Left colon (tissue), 2 donors: ENCODE results near the gene STARD10. TPM values are rescaled to one million over a fixed set of nuclear protein-coding genes. Genes with fewer than 3 reads are reported as not detected.
A peak's percentile ranks its signal among the peaks of the same experiment; 100 is the strongest.
"Not testable (repeated sequence)": the region's sequence is repeated elsewhere in the genome, so short reads cannot be mapped to it uniquely, and the experiment has no call there.

Experiments used
- ATAC-seq: fragments of 200-7000 bp; cut with Tn5 transposase; one replicate; pipeline ENCODE4 v1.9.1; 2020; ENCODE audit warnings: mild to moderate bottlenecking, moderate library complexity
- DNase-seq, 2 donors: peaks; one replicate each; pipeline ENCODE4 v3.0.0-alpha.2; 2020
- intact Hi-C, 2 donors: fragments of 100-400 bp; cut with DNase I in 1 of 2; cut with micrococcal nuclease in 1 of 2; formaldehyde crosslinking; loops; one replicate each; pipeline versions ENCODE4 v1.11.2 to v1.14.0; 2022; cut with DNase I, micrococcal nuclease
- total RNA-seq, 2 donors: library from RNA; stranded (reverse); fragmentation: NEBNext Ultra II Directional; extraction: Animal tissue kit (Norgen Biotek cat#: 25700); gene quantifications; one replicate each; pipeline ENCODE4 v1.2.1, GENCODE V29; 2021
- donor health status: DM: no; HTN: no; CAD: no.
- donor health status: DM: yes; HTN: yes; CAD: no.

The STARD10 gene
- total RNA-seq, 2 donors from 2014 or later, result 417 to 464 TPM

DNA sequence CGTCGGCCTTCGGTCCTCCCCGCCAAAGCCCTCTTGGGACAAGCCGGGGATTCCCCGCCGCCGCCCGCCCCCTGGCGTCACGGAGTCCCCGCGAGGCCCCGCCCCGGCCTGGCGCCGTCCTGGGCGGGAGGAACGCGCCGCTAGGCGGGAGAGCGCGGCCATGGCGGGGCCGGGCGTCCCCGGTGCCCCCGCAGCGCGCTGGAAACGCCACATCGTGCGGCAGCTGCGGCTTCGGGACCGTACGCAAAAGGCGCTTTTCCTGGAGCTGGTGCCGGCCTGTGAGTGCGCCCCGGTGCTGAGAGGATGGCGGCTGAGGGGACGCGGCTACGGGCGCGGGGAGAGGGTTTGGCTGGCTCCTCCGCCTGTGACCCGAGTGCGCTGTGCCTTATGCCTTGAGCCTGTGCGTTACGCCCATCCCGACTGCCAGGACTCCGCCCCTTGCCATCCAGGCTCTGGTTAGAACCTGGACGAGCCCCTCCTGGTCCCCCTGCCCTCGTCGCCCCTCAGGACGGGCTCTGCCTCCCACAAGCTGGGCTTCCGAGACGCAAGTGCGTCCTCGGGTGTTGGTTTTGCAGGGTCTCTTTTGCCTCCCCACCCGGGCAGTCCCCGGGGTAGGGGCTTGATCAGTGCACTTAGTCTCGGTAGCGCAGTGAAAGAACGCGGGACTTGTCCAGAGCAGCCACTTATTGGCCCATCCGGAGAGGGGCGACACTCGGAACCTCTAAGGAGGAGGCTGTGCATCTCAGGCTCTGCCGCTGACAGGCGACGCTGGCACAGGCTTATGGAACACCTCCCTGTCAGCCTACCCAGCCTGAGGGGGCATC is 20.7 kb upstream of the STARD10 start, which contains the start of gene ATG16L2:
ATG16L2 (plus strand) TSS at position 126 of the 824 bp plus-strand sequence; CDS start at position 161, 35 bp downstream.
- intact Hi-C loops, result loop anchor here in 1 of 2 donors (5.0 kb wide), 1 partner anchor 92 kb away; no protein-coding TSS in a partner anchor
- DNase-seq (peak; percentile 83 to 91), ATAC-seq (peak; percentile 86)

DNA sequence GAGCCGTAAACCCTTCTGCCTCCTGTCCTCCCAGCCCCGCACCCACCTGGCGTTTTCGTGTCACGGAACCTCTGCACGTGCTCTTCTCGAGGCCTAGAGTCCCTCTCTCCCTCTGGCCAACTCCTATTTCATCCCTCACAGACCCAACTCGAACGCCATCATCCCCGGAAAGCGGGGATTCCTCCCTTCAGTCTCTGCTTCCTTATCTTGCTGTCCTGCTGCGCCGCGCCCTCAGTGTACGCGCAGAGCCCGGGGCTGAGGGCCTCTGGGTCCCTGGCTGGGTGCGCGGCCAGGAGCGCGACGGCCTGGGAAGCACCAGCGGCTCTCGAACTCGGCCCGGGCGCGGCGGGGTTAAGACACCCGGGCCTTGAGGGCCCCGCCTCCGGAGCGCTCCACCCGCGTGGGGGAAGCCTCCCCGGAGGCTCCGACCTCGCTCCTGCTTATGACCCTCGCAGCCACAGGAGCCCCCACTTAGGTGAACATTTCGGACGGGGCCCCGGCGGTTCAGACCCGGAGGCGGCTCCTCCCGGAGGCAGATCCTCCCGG is 20.0 kb upstream of the STARD10 start:
- peak; percentile 77 for ATAC-seq
- intact Hi-C loops, result loop anchor here in 1 of 2 donors (5.0 kb wide), 1 partner anchor 92 kb away; no protein-coding TSS in a partner anchor
- peak; percentile 80 to 91 for DNase-seq

DNA sequence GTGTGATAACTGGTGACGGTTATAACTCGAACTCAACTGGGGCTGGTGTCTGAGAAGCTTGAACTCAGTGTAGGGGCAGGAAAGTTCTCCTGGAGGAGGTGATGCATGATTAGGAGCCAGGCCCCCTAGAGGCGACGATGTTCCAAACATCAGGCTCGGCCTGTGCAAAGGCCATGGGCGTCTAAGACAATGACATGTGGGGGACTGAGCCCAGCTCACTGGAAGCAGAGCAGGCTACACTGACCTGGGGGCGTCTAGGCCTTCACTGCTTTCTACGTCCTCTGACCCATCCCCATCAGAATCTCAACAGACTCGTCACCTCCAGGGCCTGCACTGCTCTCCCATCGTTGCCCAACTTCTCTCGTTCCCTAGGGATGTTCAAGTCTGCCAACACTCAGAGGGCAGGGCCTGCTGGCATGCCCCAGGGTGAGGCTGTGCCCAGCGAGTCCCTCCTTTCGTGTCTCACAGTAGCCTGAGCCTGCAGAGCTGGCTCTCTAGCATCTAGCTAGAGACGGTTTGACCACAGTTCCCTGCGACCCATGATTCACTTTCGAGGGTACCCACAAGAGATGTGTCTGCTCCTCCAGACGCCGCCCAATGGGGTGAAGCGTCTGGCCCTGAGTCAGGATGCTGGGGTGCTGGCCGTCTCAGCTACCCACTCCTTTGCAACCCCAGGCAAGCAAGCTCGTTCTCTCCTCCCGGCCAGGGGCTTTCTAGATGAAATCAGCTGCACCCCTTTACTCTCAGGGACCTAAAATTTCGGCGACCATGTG is 19.3 kb upstream of the STARD10 start:
- intact Hi-C loops, result loop anchor here in 1 of 2 donors (5.0 kb wide), 1 partner anchor 91 kb away; no protein-coding TSS in a partner anchor
- DNase-seq (peak; percentile 69 to 75), ATAC-seq (peak; percentile 28)

DNA sequence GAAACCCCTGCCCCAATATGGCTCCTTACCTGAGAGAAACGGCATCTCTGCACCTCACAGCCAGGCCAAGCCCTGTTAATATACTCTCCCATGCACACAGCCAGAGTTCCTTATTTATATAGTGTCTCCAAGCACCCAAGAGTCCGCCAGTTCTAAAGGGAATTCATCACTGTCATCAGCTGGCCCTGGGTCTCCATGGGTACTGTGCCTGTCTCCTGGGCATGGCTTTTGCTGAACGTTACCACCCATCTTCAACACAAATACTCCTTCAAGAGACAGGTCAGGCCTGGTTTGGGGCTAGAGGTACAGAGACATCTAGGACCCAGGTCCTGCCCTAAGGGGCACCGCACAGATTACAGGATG is 18.7 kb upstream of the STARD10 start:
- ATAC-seq, result peak; percentile 4
- intact Hi-C loops, result loop anchor here in 1 of 2 donors (5.0 kb wide), 1 partner anchor 90 kb away; no protein-coding TSS in a partner anchor
- no peak for DNase-seq

DNA sequence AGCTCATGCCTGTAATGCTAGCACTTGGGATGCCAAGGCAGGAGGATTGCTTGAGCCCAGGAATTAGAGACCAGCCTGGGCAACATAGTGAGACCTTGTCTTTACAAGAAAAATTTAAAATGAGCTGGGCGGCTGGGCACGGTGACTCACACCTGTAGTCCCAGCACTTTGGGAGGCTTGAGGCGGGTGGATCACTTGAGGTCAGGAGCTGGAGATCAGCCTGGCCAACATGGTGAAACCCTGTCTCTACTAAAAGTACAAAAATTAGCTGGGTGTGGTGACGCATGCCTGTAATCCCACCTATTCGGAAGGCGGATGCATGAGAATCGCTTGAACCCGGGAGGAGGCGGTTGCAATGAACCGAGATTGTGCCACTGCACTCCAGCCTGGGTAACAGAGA is 17.8 kb upstream of the STARD10 start:
- DNase-seq, ATAC-seq: not testable (repeated sequence)
- intact Hi-C loops, result loop anchor here in 1 of 2 donors (5.0 kb wide), 1 partner anchor 89 kb away; no protein-coding TSS in a partner anchor

DNA sequence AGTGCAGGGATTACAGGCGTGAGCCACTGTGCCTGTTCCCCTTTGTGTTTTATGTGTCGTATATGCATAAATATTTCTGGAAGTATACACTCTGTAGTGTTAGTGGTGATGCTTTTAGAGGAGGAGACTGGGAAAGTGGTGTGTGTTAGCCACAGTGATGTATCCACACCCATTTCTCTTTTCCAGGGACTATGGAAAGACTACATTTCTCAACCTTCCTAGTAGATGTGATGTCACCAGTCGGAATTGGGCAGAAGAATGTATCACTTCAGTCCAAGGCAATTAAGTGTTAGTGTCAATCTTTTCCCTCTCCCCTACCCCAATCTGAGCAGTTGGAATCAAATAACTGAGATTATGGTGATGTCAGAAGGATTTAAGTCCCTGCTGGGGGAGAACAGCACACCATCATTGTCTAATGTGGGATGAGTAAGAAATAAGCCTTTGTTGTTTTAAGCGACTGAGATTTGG is 14.5 kb upstream of the STARD10 start:
- intact Hi-C loops, result no loop called here
- ATAC-seq (no peak), DNase-seq (no peak)

DNA sequence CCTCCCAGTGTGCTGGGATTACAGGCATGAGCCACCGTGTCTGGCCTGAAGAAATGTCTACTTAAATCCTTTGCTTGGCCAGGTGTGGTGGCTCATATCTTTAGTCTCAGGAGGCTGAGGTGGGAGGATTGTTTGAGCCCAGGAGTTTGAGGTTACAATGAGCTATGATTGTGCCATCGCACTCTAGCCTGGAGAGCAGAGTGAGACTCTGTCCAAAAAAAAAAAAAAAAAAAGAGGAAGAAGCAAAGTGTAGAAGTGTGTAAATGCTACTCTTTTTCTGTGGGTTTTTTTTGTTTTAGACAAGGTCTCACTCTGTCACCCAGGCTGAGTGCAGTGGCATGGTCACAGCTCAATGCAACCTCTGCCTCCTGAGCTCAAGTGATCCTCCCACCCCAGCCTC is 13.9 kb upstream of the STARD10 start:
- ATAC-seq (no peak), DNase-seq (no peak)

DNA sequence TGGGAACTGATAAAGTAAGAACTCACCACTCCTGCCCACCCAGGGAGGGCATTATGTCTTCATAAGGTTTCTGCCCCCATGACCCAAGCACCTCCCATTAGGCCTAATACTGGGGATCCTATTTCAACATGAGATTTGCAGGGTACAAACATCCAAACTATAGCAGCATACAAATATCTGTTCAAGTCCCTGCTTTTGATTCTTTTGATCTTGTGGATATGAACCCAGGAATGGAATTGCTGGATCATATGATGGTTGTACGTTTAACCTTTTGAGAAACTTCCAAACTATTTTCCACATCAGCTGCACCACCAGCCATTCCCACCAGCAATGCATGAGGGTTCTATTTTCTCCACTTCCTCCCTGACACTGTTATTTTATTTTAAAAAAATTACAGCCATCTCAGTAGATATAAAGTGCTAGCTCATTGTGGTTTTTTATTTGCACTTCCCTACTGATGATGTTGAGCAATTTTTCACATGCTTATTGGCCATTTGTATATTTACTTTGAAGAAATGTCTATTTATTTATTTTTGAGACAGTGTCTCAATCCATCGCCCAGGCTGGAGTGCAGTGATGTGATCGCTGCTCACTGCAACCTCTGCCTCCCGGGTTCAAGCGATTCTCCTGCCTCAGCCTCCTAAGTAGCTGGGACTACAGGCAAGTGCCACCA is 13.3 kb upstream of the STARD10 start:
- DNase-seq, result no peak
- intact Hi-C loops, result no loop called here
- no peak for ATAC-seq

More for the DNA sequence above, 13.9 kb upstream of the STARD10 start:
- intact Hi-C loops, result no loop called here

DNA sequence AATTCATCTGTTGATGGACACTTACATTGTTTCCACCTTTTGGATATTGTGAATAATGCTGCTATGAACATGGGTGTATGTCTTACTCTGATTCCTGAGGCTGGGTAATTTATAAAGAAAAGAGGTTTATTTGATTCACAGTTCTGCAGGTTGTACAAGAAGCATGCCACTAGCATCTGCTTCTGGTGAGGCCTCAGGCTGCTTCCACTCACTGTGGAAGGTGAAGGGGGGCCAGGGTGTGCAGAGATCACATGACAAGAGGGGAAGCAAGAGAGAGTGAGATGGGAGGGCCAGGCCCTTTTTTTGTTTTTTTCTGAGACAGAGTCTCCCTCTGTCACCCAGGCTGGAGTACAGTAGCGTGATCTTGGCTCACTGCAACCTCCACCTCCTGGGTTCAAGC is 12.5 kb upstream of the STARD10 start:
- DNase-seq, intact Hi-C loops, ATAC-seq: not testable (repeated sequence)

DNA sequence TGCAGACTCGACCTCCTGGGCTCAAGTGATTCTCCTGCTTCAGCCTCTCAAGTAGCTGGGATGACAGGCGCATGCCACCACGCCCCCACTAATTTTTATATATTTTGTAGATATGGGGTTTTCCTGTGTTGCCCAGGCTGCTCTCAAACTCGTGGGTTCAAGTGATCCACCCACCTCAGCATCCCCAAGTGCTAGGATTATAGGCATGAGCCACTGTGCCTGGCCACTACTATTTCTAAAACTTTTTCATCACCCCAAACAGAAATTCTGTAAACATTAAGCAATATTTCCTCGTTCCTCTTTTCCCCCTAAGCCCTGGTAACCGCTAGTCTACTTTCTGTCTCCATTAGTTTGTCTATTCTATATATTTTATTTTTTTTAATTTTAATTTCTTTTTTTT is 11.4 kb upstream of the STARD10 start:
- no peak for DNase-seq
- intact Hi-C loops, result no loop called here
- ATAC-seq, result no peak

DNA sequence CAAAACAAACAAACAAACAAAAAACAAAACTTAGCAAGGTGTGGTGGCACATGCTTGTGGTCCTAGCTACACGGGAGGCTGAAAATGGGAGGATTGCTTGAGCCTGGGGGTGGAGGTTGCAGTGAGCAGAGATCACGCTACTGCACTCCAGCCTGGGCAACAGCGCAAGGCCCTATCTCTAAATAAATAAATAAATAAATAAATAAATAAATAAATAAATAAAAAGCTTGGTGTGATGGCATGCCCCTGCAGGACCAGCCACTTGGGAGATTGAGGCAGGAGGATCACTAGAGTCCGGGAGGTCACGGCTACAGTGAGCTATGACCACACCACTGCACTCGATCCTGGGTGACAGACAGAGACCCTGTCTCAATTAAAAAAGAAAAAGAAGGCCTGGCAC is 9.0 kb upstream of the STARD10 start:
- ATAC-seq, result no peak

DNA sequence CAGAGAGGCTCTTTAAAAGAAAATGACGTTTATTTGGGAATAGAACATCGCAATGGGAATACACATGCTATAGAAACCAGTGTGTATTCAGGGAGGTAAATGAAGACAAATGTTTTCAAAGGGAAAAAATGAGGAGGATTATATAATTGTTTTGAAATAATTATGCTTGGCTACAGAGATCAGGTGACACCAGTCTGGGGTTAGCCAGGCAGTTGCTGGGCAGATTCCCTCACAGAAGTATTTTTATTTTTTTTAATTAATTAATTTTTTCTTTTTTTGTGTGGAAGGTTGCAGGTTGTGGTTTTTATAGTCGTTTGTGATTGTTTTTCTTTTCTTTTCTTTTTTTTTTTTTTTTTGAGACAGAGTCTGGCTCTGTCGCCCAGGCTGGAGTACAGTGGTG is 5.6 kb upstream of the STARD10 start:
- ATAC-seq (no peak), DNase-seq (no peak)
- intact Hi-C loops, result no loop called here

More for the DNA sequence above, 9.0 kb upstream of the STARD10 start:
- no peak for DNase-seq
- intact Hi-C loops, result no loop called here

DNA sequence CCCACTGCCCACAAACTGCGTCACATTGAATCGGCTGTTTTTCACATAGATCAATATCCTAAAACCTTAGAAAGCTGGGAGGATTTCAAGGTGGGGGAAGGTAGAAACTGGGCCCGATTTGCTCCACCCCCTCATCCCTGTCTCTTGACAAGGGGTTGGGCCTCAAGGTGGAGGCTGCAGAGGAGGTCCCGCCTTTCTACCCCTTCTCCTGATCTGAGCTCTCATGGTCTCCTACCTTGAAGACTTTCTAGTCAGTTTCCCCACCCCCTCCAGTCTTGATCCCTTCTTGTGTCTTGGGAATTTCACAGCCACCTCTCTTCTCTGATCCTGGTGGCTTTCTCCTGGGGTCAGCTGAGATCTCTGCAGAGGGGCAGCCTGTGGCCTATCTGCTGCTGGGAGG is 4.5 kb upstream of the STARD10 start:
- intact Hi-C loops, result no loop called here
- ATAC-seq, result no peak
- no peak for DNase-seq

DNA sequence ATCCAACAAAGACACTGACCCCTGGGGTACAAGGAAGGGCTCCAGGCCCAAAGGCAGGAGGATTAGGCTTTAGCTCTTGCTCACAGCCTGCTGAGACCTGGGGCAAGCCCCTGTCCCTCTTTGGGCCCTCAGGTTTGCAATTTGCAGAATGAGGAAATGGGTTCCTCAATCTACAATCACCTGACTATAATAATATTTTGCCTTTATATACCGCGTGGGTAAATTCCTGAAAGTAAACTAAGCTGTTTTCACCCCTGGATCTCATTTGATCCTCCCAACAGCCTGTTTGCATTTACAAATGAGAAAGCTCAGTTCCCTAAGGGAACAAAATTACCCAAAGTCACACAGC is 797 bp downstream of the STARD10 start:
- DNase-seq (no peak), ATAC-seq (no peak)
- intact Hi-C loops, result loop anchor here in 1 of 2 donors (5.0 kb wide), 1 partner anchor 66 kb away; no protein-coding TSS in a partner anchor

DNA sequence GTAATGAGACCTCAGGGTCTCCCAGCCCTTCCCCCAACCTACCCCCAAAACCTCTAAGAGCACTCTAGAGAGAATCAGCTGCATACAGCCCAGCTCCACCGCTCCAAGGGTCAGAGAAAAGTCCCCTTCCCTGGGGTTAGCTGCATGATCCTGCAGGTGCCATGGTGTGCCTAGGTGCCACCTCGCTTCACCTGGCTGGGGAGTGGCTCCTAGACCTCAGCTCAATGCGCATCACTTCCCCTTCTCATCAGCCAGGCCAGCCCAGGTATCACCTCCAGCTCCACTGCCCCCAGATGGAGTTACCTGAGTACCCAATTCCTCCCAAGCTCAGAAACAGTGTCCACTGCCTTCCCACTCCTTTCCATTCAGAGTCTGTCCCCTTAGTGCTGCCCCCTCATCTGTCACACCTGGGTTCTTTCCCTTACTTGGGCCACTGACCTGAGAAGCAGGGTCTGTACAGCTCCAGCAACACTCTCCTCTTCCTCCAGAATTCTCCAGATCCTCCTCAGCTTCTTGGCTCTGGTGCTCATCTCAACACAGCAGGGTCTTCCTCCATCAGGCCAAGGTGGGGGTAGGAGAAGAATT is 1.3 kb downstream of the STARD10 start:
- intact Hi-C loops, result loop anchor here in 1 of 2 donors (5.0 kb wide), 1 partner anchor 65 kb away; no protein-coding TSS in a partner anchor
- ATAC-seq (no peak), DNase-seq (no peak)

DNA sequence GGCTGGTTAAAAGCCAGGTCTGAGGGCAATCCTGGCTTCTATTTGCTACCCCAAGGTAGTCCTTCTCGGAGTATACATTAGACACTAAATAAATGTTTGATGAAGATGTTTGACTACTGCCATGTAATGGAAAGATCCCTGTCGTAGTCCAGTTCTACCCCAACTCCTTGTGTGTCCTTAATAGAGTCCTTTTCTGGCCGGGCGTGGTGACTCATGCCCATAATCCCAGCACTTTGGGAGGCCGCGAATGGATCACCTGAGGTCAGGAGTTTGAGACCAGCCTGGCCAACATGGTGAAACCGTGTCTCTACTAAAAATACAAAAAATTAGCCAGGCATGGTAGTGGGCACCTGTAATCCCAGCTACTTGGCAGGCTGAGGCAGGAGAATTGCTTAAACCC is 2.6 kb downstream of the STARD10 start:
- DNase-seq, ATAC-seq: not testable (repeated sequence)
- intact Hi-C loops, result loop anchor here in 1 of 2 donors (5.0 kb wide), 1 partner anchor 64 kb away; no protein-coding TSS in a partner anchor

DNA sequence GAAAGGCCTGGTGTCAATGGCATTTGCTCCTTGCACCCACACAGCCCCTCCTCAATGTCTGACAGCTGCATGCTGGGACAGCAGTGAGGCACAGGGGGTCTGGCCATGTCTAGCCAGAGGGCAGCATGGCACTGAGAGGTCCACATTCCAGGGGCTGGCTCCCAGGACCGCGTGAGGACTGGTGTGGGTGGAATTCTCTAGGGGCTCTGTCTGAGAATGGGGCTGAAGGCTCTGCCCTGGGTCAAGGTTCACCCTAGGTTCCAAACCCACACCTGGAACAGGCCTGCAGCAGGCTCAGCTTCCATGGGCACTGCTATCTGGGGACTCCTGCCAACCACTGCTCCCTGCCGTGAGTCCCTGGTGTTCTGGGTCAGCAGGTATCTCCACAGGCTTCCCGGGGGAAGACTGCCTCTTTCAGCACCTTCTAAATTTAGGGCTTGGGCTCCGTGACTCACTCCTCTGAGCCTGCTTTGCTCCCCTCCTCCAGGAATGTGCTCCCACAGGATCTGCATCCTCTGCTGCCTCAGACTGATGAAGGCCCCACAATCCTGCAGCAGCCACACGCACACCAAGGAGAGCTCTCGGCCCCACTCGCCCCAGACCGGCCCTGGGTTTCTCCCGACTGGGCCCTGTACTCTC is 4.2 kb downstream of the STARD10 start:
- intact Hi-C loops, result loop anchor here in 1 of 2 donors (5.0 kb wide), 1 partner anchor 62 kb away; no protein-coding TSS in a partner anchor
- ATAC-seq, result no peak

DNA sequence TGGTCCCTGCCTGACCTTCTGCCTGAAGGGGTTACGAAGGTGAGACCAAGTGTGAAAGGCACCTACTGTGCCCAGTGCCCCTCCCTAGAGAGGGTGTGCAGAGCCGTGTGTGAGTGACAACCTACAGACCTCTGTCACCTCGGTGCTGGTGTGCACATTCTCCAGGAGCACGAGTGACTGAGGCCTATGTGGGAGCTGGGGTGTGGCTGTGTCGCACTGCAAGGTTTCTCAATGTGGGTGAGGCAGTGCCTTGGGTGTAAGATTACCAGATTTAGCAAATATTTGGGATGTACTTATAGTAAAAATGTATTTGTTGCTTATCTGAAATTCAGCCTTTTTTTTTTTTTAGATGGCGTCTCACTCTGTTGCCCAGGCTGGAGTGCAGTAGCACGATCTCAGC is 5.6 kb downstream of the STARD10 start:
- ATAC-seq (no peak), DNase-seq (no peak)
- intact Hi-C loops, result no loop called here

More for the DNA sequence above, 4.2 kb downstream of the STARD10 start:
- no peak for DNase-seq
